ENCODE results near the gene SLC27A3.
"Not testable (repeated sequence)": the region's sequence is repeated elsewhere in the genome, so short reads cannot be mapped to it uniquely, and the experiment has no call there.

SLC27A3 gene

DNA sequence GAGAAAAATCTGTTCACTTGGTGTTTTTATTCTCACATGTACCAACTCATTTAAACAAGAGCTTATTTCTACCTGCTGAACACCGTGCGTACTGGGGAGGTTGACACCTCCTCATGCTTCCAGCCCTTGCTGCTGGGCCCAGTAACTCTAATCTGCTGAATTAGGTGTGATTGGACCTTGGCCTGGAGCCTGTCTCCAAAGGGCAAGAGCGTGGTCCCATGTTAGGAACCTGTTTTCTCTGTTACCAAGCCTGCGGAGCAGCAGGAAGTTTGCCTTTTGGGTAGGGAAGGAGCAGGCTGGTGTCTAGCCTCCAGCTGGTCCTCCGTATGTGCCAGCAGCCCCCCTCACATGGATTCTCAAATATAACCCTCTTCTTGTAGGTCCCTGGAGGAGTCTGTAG is 10.9 kb upstream of the SLC27A3 start:
- DNase-seq, result no peak

DNA sequence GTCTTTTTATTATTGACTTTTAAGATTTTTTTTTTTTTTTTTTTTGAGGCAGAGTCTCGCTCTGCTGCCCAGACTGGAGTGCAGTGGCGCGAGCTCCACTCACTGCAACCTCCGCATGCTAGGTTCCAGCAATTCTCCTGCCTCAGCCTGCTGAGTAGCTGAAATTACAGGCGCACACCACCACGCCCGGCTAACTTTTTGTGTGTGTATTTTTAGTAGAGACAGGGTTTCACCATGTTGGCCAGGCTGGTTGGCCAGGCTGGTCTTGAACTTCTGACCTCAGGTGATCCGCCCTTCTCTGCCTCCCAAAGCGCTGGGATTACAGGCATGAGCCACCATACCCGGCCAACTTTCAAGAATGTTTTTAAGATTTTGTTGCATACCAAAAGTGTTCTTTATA is 8.5 kb upstream of the SLC27A3 start:
- not testable (repeated sequence) for DNase-seq

DNA sequence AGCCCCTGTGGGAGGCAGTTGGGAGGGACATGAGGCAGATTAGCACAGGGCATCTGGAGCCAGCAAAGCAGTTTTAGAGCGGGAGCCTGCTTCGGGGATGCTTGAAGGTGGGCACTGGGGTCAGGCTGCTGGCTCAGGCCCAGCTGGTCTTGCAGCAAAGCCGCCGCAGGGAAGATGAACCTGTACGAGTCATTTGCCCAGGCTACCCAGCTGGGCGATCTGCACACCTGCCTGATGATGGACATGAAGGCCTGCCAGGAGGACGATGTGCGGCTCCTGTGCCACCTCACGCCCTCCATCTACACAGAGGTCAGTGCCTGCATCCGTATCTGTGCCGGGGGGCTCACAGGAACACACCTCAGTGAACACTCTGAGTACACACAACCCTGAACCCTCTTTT is 7.7 kb upstream of the SLC27A3 start:
- no peak for DNase-seq

DNA sequence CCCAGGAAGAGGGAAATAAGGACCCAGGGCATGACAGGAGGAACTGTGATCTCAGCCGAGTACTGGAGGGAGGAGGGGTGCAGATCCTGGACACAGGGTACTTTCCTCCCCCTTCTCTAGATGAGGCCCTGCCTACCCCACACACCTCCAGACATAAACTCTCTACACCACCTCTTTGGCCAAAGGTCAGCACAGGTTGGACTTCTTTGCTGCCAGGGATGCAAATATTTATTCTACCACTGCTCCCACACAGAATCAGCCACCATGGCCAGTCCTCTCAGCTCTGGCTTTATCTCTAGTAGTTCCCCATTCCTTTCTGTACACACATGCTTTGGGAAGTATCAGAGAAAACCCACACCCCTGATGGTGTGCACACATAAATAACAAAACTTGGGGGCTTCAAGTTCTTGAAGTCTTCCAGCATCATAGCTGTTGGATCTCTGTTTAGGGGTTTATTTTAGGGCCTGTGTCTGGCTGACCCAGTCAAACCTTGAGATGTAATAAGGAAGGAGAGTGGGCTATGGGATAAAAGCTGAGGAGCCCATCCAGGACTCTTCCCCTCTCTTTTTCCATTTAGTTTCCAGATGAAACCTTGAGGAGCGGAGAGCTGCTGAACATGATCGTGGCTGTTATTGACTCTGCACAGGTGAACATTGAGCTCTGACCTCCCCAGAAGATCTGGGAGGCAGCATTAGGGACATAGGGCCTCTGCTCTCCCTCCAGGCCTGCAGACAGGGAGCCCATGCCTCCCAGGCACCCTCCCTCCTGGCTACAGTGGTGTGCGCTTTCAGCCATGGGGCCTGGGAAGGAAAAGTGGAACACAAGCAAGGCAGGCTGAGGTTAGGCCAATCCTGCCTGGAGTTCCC is 6.7 kb upstream of the SLC27A3 start:
- no peak for DNase-seq

DNA sequence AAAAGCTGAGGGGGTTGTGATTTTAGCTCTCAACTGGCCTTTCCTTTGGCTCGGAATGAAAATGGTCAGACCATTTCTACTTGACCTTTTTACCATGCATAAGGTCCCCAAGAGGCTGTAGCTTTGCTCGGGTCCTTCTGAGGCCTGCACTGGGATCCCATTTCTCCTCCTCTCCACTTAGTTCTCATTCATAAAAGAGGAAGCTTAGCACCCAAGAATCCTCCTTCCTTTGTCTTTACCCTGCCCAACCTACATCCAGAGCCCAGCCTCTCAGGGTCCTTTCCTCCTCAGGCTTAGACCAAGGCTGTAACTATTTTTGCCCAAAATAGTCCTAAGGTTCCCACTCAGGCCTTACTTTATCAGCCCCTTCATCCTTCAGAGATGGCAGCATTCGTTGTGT is 6.0 kb upstream of the SLC27A3 start:
- no peak for DNase-seq

DNA sequence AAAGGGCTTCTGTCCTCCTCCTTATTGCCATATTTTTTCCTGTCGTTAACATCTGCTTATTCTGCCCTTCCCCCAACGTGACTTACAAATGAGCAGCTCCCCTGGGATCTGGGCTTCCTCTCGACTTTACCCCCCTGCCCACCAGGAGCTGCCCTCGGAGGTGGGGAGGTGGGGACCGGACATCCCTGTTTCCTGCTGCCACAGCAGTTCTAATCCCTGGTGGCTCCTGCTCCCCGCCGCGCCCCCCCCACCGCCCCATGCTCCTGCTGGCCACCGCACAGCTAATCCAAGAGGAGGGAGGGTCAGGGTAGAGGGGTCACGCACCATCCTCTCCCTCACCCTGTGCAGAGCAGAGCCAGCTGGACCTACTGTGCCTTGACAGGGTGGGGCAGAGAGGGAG is 4.4 kb upstream of the SLC27A3 start:
- no peak for DNase-seq

DNA sequence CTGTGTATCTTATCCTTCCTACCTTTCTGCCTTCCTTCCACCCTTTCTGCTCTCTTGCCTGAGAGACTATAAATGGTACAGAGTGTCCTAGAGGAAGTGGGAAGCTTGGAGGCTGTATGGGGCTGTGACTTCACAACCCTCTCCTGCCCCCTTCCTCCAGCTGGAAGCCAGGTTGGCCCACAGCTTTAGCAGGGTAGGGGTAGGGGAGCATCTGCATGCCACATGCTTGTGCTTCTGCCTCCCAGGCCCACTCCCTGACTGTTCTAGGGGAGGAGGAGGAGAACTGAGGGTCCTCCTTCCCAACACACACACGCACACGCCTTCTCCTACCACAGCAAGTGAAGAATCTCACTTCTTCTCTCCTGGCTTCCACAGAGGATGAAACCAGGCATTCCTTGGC is 3.9 kb upstream of the SLC27A3 start:
- DNase-seq, result no peak

DNA sequence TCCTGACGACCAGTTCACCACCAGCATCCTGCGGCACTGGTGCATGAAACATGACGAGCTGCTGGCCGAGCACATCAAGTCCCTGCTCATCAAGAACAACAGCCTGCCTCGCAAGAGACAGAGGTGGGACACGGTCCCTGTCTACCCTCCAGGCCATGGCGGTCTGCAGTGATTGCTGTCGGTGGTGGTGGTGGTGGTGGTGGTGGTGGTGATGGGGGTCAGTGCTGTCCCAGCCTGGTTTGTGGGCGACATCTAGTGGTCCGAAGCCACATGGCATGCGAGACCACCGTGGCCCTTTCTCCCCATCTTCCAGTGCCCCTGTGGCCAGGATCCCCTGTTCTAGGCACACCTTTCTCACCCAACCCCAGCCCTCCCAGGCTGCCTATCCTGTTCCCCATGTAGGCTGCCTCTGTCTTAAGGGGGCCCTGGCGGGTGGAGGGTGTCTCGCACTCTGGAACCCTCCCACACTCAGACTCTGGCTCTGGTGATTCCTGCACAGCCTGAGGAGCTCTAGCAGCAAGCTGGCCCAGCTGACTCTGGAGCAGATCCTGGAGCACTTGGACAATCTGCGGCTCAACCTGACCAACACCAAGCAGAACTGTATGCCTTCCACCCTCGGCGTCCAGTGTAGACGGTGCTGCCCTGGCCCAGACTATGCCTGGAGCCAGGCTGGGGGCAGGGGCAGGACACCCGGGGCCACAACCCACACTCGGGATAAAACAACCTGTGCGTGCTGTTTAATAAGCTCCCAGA is 3.2 kb upstream of the SLC27A3 start:
- no peak for DNase-seq

DNA sequence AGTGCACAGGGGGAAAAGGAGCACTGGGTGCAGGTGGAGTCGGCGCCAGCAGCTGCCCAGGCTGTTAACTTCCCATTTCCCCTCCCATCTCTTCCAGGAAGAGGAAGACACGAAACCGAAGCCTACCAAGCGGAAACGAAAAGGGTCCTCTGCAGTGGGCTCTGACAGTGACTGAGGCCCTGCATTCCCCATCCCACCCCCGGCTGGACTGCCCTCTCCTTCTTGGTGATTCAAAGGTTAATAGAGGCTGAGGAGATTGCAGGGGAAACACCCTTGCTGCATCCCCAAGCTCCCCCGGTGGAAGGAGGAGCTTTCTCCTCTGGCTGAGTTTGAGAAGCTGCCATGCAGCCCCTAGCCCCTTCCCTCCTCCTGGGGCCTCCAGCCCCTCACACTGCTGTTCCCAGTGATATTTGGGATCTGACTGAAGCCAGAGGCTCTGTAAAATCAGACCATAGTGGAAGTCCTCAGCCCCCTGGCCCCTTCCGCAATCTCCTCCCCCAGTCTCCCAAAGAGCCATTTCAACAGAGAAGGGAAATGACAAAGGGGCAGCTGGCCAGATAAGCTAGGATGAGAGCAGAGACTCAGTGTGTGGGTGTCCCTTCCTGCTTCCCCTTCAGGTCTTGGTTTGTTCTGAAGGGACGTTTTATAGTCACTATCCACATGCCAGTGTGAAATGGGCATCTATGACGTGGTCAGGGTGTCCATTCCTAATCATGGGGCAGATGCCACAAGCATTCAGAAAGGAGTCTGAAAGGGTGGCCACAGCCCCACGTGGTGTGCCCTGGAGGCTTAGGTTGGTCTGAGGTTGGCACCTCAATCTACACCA is 1.9 kb upstream of the SLC27A3 start:
- DNase-seq, result no peak

DNA sequence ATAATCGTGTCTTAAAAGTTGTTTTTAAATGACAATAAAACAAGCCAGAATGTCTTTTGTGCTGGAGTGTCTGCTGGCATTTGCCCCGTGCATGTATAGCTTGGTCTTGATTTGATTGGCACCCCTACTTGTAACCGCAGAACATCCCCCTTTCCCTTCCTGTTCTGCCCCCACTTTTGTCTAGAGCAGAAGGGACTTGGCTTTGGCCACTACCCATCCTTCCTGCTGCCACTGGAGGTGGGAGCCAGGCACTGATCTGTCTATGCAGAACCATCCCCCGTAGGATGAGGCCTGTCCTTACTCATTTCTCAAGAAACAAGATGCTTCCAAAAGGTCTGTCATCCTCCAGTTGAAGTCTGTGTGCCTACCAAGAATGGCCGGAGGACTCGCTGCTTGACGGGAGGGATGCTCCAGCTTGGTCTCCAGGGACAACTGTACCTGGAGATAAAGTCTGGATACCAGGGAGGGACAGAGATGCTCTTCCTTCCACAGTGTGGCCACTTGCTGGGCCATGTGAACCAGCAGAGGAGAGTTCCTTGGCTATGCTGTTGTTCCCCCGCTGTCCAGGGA is 1.1 kb upstream of the SLC27A3 start:
- no peak for DNase-seq

DNA sequence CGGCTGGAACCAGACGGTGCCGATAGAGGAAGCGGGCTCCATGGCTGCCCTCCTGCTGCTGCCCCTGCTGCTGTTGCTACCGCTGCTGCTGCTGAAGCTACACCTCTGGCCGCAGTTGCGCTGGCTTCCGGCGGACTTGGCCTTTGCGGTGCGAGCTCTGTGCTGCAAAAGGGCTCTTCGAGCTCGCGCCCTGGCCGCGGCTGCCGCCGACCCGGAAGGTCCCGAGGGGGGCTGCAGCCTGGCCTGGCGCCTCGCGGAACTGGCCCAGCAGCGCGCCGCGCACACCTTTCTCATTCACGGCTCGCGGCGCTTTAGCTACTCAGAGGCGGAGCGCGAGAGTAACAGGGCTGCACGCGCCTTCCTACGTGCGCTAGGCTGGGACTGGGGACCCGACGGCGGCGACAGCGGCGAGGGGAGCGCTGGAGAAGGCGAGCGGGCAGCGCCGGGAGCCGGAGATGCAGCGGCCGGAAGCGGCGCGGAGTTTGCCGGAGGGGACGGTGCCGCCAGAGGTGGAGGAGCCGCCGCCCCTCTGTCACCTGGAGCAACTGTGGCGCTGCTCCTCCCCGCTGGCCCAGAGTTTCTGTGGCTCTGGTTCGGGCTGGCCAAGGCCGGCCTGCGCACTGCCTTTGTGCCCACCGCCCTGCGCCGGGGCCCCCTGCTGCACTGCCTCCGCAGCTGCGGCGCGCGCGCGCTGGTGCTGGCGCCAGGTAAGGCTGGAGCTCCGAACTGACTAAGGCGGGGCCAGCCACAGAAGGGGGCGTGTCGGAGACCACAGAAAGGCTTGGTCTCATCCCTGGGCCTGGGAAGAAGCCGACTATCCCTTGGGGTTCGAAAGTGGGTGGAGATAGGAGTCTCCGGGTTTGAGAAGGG is 486 bp downstream of the SLC27A3 start:
- DNase-seq, result no peak

DNA sequence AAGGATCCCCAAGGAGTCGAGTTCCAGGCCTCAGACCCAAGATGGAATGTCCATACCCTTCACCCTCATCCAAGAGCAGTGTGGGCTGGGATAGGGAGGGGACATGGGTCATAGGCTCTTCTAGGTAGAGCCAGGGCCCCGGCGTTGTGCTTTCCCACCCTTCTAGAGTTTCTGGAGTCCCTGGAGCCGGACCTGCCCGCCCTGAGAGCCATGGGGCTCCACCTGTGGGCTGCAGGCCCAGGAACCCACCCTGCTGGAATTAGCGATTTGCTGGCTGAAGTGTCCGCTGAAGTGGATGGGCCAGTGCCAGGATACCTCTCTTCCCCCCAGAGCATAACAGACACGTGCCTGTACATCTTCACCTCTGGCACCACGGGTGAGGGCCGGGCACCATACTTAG is 1.1 kb downstream of the SLC27A3 start:
- DNase-seq, result no peak

DNA sequence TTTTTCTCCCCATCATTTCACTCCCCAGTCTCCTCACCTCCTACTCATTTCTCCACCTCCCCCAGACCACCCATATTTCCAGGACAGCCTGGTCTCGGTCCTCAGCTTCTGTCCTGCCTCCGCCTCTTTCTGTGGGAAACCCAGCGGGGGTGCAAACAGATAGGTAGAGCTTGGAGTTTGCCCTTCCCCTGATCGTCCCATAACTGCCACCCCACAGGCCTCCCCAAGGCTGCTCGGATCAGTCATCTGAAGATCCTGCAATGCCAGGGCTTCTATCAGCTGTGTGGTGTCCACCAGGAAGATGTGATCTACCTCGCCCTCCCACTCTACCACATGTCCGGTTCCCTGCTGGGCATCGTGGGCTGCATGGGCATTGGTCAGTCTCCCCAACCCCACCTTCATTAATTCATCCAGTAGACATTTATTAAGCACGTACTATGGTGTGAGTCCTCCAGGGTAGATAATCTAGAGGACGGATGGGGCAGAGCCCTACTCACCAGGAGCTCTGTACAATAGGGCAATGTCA is 1.7 kb downstream of the SLC27A3 start:
- DNase-seq, result no peak

DNA sequence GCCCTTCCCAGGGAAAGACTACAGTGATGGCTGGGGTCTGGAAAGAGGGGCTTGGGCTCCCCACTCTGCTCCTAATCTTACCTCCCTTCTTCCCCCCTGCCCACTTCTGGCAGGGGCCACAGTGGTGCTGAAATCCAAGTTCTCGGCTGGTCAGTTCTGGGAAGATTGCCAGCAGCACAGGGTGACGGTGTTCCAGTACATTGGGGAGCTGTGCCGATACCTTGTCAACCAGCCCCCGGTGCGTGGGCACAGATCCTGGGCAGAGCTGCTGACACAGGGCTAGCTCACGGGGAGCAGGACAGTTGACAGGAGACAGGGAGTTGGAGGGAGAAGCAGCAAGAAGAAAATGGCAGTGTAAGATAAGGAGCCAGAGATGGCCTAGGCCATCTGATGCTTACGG is 2.4 kb downstream of the SLC27A3 start:
- DNase-seq, result no peak

DNA sequence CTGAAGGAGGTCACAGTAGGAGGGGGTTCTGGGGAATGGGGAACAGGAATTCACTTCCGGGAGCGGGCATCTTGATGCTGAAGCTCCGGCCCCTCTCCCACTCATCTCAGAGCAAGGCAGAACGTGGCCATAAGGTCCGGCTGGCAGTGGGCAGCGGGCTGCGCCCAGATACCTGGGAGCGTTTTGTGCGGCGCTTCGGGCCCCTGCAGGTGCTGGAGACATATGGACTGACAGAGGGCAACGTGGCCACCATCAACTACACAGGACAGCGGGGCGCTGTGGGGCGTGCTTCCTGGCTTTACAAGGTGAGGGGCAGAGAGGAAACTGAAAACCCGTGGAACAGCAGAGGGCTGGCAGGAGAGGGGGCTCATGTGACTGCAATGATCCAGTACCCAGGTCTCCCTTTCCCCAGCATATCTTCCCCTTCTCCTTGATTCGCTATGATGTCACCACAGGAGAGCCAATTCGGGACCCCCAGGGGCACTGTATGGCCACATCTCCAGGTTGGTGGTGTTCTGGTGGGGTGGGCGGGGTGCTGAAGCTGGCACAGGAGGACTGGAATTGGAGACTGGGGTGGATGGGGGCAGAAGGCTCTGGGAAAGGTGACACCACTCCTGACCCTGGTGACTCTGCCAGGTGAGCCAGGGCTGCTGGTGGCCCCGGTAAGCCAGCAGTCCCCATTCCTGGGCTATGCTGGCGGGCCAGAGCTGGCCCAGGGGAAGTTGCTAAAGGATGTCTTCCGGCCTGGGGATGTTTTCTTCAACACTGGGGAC is 3.0 kb downstream of the SLC27A3 start:
- DNase-seq, result no peak

DNA sequence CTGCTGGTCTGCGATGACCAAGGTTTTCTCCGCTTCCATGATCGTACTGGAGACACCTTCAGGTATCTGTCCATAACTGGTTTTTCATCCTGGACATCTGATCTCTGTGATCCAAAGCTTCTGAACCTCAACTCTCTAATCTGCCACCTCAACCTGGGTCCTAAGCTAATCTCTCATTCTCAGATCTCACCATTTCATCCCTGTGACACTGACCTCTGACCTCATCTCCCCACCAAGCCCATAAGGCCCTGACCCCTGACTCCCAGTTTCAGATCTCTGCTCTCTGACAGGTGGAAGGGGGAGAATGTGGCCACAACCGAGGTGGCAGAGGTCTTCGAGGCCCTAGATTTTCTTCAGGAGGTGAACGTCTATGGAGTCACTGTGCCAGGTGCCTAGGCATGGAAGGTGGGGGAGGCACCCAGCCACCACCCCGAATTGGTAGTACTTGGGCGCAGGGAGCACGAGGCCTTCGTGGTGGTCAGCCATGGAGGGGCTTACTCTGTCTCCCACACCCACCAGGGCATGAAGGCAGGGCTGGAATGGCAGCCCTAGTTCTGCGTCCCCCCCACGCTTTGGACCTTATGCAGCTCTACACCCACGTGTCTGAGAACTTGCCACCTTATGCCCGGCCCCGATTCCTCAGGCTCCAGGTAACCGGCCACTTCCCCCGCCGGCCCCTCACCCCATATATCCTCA is 3.8 kb downstream of the SLC27A3 start:
- no peak for DNase-seq

DNA sequence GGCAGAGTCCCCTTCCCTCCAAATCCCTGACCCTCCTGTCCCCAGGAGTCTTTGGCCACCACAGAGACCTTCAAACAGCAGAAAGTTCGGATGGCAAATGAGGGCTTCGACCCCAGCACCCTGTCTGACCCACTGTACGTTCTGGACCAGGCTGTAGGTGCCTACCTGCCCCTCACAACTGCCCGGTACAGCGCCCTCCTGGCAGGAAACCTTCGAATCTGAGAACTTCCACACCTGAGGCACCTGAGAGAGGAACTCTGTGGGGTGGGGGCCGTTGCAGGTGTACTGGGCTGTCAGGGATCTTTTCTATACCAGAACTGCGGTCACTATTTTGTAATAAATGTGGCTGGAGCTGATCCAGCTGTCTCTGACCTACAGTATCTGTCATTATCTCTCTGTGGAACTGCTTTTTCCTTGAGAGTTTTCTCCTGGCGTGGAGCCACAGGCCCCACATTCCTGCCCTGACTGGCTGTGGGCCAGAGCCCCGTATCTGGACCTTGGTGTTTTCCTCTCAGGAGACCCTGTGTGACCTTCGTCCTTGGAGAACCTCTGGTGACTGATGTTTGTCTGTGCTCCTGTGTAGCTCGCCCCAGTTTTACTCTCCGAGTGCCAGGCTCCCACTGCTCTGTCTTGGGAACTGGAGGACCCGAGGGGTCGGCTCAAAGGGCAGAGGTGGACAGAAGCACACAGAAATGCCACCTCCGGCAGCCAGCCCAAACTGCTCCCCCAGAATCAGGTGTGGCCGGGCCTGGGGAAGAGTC is 4.8 kb downstream of the SLC27A3 start:
- DNase-seq, result no peak

DNA sequence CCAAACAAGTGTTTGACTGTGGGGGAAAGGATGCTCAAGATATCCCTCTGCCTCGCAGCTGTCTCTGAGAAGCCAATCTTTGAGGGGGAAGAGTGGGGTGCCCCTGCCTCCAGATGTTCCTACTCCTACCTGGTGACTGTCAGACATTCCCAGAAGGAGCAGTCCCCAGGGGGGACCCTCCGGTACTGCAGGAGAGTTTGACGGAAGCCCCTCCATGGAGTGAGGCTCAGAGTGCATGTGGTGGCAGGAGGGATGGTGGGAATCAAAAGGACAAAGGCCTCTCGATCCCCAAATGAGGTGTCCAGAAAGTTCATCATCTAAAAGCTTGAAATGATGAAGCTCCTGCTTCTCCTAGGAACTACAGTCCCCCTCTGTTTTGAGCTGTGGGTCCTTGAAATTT is 5.3 kb downstream of the SLC27A3 start:
- DNase-seq, result no peak

DNA sequence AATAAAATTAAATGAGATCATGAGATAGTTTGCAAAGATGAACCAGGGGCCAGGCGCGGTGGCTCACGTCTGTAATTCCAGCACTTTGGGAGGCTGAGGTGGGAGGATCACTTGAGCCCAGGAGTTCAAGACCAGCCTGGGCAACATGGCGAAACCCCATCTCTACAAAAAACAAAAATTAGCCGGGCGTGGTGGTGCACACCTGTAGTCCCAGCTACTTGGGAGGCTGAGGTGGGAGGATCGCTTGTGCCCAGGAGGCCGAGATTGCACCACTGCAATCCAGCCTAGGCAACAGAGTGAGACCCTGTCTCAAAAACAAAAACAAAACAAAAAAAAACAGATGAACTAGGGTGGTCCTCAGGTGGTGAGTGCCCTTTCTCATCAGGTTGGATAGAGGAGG is 7.4 kb downstream of the SLC27A3 start:
- not testable (repeated sequence) for DNase-seq
